Activated CD8-positive, alpha-beta memory T cell treated with anti-CD3 and anti-CD28 coated beads for 1 hour (primary cell): ENCODE results near the gene VANGL2.
A peak's percentile ranks its signal among the peaks of the same experiment; 100 is the strongest.

ENCODE experiments used
- DNase-seq, 2 donors: peaks; one replicate each; pipeline ENCODE4 v3.0.0-alpha.2; 2020; ENCODE audit warnings: low read depth in 1 of 2; ENCODE audit errors: extremely low read depth in 1 of 2

The VANGL2 gene

GRCh38 chr1:160400223-160400645 is at the start of gene VANGL2:
TSS of gene VANGL2 (plus strand) at chr1:160400564. CDS start at chr1:160415838, 15,274 bp downstream.
- DNase-seq: peak in 1 of 2 donors; percentile 29

GRCh38 chr1:160351629-160352028 is 48.7 kb upstream of the VANGL2 start:
- no peak for DNase-seq

GRCh38 chr1:160352555-160352954 is 47.8 kb upstream of the VANGL2 start:
- no peak for DNase-seq

GRCh38 chr1:160353223-160353622 is 47.1 kb upstream of the VANGL2 start:
- DNase-seq: no peak

- DNase-seq: no peak
Measured at GRCh38 chr1:160354388-160354985, 45.9 kb upstream of the VANGL2 start.

GRCh38 chr1:160357286-160358002 is 42.9 kb upstream of the VANGL2 start:
- no peak for DNase-seq

- no peak for DNase-seq
Measured at GRCh38 chr1:160358073-160358472, 42.3 kb upstream of the VANGL2 start.

GRCh38 chr1:160359559-160360226 is 40.7 kb upstream of the VANGL2 start:
- DNase-seq: no peak

GRCh38 chr1:160360227-160360695 is 40.1 kb upstream of the VANGL2 start:
- DNase-seq: no peak

GRCh38 chr1:160361199-160361598 is 39.2 kb upstream of the VANGL2 start:
- no peak for DNase-seq

GRCh38 chr1:160361814-160362167 is 38.6 kb upstream of the VANGL2 start:
- no peak for DNase-seq

- DNase-seq: no peak
Measured at GRCh38 chr1:160362168-160362957, 38.0 kb upstream of the VANGL2 start.

GRCh38 chr1:160363010-160363409 is 37.4 kb upstream of the VANGL2 start:
- DNase-seq: no peak

- no peak for DNase-seq
Measured at GRCh38 chr1:160363951-160364735, 36.2 kb upstream of the VANGL2 start.

GRCh38 chr1:160365325-160365724 is 35.0 kb upstream of the VANGL2 start:
- DNase-seq: no peak

GRCh38 chr1:160366731-160367515 is 33.4 kb upstream of the VANGL2 start, which contains the start of gene NHLH1:
TSS of gene NHLH1 (plus strand) at chr1:160367071. CDS start at chr1:160370732, 3,661 bp downstream.
- DNase-seq: no peak

GRCh38 chr1:160367516-160367900 is 32.9 kb upstream of the VANGL2 start:
- no peak for DNase-seq

- DNase-seq: no peak
Measured at GRCh38 chr1:160367934-160368923, 32.1 kb upstream of the VANGL2 start.
